ENCODE measurements around the gene CCNY.
"Not testable (repeated sequence)": the region's sequence is repeated elsewhere in the genome, so short reads cannot be mapped to it uniquely, and the experiment has no call there.

The CCNY gene

GRCh38 chr10:35535136-35535535 lies 198.8 kb downstream of the CCNY start:
- no peak for DNase-seq

- no peak for DNase-seq
These were observed 200.5 kb downstream of the CCNY start for GRCh38 chr10:35536789-35537188.

- not testable (repeated sequence) for DNase-seq
These were observed 201.6 kb downstream of the CCNY start for GRCh38 chr10:35537925-35538324.

GRCh38 chr10:35540296-35541164 lies 204.2 kb downstream of the CCNY start:
- no peak for DNase-seq

GRCh38 chr10:35541720-35542119 lies 205.4 kb downstream of the CCNY start:
- DNase-seq, result no peak

- no peak for DNase-seq
These were observed 206.0 kb downstream of the CCNY start for GRCh38 chr10:35542303-35542702.

GRCh38 chr10:35545079-35545657 lies 208.9 kb downstream of the CCNY start:
- DNase-seq, result no peak

GRCh38 chr10:35545878-35546590 lies 209.7 kb downstream of the CCNY start:
- DNase-seq, result no peak

- no peak for DNase-seq
These were observed 210.5 kb downstream of the CCNY start for GRCh38 chr10:35546824-35547225.

GRCh38 chr10:35552650-35553342 lies 216.5 kb downstream of the CCNY start:
- DNase-seq, result no peak

GRCh38 chr10:35554036-35554435 lies 217.7 kb downstream of the CCNY start:
- DNase-seq, result no peak

GRCh38 chr10:35554461-35555056 lies 218.2 kb downstream of the CCNY start:
- DNase-seq, result no peak

- DNase-seq, result no peak
These were observed 219.9 kb downstream of the CCNY start for GRCh38 chr10:35555962-35556930.

GRCh38 chr10:35558276-35558675 lies 222.0 kb downstream of the CCNY start:
- DNase-seq, result no peak

GRCh38 chr10:35559416-35559815 lies 223.1 kb downstream of the CCNY start:
- DNase-seq, result no peak

- DNase-seq, result no peak
These were observed 225.4 kb downstream of the CCNY start for GRCh38 chr10:35561715-35562114.

GRCh38 chr10:35562427-35562826 lies 226.1 kb downstream of the CCNY start:
- no peak for DNase-seq

- peak; percentile 23 to 25 for DNase-seq
These were observed 227.1 kb downstream of the CCNY start for GRCh38 chr10:35563261-35563891.

- no peak for DNase-seq
These were observed 228.1 kb downstream of the CCNY start for GRCh38 chr10:35564341-35564968.

GRCh38 chr10:35565602-35566081 lies 229.3 kb downstream of the CCNY start:
- no peak for DNase-seq
